NCI-H1092 (cell line): Measurements from ENCODE around the gene ANKS3.

Experiments
- DNase-seq: peaks from one replicate; lab custom pipeline; 2025; lab: John Stamatoyannopoulos, UW

ANKS3 gene

GRCh38 chr16:4684058-4684715, 49.9 kb downstream of the ANKS3 start:
- no peak for DNase-seq

DNA sequence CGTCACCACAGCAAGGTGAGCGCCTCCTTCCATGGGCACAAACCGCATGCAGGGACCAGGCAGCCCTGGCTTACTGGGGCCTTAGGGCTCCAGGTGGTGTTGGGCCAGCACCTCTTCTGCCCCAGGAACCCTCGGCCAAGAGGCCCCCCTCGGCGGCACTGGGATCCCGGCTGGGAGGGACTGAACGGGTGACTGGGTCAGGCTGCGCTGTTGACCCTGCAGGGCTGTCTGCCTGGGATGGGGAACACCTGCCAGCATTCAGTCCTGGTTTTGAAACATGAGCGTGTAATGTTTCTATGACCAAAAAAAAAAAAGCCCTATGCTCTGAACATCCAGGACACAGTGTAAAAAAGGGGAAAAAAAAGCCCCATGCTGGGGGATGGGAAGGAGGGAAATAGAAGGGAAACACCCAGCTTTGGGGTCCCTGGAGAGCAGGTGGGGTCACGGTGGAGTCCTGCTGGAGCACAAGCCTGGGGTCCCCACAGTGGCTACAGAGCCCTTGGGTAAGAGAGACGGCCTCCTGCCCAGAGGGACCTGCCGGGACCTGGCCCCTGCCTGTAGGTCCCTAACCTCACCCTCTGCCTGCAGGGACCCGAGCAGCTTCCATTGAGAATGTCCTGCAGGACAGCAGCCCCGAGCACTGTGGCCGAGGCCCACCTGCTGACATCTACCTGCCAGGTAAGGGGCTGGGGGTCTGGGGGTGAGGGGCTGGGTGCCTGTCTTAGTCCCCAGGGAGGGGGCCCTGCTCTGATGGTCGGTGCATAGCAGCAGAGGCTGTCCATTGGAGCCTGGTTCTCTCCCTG, 50.6 kb downstream of the ANKS3 start:
- no peak for DNase-seq

DNA sequence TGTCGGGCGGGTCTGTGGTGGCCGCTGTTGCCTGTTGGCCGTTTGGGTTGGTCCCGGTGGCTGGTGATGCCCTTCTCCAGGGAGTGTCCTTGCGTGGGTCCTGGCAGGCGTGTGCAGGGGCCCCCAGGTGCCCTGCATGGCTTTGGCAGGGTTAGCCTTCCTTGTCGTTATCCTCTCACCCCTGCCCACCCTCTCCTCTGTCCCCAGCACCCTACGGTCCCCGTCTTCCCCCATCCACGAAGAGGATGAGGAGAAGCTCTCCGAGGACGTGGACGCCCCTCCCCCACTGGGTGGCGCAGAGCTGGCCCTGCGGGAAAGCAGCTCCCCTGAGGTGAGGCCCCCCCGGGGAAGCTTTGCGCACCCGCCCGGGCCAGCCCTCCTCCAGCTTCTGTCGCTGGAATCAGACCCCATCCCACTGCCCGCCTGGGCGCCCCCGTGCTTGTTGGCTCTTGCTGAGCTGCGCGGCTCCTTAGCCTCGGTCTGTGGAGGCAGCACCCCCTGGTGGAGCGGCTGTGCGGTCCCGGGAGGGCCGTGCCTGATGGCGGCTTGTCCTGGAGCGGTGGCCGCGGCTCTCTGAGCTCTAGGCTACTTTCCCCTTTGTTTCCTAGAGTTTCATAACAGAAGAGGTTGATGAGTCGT, 51.3 kb downstream of the ANKS3 start:
- no peak for DNase-seq

- DNase-seq: no peak
Observed at GRCh38 chr16:4682084-4682591, 51.9 kb downstream of the ANKS3 start.

- DNase-seq: no peak
Observed at GRCh38 chr16:4681471-4682083, 52.5 kb downstream of the ANKS3 start.

DNA sequence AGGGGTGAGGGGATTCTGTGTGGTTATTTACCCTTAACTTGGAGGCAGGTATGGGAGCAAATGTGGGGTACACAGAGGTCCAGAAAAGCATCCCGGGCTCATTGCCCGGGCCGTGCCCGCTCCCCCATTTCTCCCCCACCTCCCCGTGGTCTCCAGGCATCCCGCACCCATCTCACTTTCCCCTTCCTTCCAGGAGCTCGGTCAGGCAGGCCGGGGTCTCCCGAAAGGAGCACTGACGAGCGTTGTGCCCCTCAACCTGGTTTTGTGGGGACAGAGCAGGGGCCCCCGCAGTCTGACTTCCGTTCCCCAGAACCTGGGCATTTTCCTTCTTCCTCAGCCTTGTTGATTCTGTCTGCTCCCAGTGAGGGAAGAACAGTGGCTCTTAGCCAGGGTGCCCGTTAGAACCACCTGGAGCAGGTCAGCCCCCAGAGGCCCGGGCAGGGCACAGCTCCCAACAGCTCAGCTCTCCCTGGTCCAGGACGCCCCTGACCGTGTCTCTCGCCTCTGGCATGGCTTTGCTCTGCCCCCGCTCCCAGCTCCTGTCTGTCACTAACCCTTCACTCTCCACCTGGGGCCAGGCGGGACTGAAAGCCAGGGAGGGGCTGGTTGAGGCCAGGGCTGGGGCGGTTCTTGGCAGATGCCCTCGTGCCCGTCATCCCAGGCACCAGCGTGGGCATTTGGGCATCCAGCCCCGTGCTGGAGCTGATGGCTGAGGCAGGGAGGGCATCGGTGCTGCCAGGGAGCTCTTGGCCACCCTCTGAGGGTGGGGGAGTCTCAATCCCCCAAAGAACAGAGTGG, 53.2 kb downstream of the ANKS3 start:
- DNase-seq: no peak

GRCh38 chr16:4679850-4680636, 54.0 kb downstream of the ANKS3 start:
- peak; percentile 35 for DNase-seq

DNA sequence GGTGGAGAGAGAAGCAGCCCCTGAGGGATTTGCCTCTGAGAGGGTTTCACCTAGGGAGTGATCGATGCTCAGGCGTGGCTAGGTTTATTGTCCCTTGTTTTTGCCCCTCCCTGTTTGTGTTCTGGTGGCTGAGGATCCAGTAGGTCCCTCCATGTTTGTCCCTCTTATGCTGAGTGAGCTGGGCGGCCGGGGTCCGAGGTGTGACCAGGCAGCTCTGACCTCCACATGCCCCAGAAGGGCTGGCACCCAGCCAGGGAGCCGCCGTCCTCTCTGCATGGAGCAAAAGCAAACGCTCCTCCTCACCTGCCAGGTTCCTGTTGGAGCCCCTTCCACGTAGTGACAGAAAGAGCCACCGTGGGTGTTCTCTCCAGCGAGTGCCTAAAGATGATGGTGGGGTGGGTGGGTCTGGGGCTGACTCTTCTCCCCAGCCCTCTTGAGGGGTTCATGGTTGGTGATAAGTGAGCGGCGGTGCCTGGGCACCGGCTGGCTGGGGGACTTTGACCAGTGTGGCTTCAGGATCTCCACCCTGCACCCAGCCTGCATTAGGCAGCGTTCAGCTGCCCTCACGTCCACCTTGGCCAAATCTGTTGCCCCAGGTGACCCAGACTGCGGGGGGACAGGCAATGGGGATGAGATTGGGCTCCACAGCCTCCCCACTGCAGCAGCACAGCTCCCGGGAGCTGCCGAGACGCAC, 54.8 kb downstream of the ANKS3 start:
- peak; percentile 53 for DNase-seq

DNA sequence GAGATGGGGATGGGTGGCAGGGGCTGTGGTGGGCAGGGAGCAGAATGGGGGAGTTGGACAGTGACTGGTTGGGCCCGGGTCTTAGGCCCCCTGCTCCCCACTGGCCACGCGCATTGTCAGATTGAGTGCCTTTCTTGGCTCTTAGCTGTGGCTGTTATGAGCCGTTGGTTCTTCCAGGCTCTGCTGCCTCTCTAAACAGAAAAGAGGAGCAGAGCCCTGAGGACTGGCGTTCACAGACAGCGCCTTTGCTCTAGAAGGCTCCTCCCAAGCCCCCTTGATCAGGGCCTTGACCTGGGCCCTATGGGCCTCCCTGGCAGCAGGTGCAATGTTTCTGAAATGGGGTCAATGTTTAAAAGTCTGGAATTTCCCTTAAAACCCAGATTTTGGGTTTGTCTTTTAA, 55.5 kb downstream of the ANKS3 start:
- DNase-seq: peak; percentile 17

DNA sequence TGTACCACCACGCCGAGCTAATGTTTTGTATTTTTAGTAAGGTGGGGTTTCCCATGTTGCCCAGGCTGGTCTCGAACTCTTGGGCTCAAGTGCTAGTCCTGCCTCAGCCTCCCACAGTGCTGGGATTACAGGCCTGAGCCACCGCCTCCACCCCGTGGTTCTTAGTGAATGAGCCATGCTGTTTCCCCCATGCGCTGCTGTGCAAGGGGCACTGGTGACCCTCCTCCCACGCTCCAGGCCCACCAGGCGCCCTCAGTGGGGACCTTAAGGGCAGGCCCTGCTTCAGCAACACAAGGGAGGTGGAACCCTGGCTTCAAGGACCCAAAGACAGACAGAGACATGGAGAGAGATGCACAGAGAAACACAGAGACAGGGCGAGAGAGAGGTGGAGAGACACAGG, 56.1 kb downstream of the ANKS3 start:
- DNase-seq: no peak

DNA sequence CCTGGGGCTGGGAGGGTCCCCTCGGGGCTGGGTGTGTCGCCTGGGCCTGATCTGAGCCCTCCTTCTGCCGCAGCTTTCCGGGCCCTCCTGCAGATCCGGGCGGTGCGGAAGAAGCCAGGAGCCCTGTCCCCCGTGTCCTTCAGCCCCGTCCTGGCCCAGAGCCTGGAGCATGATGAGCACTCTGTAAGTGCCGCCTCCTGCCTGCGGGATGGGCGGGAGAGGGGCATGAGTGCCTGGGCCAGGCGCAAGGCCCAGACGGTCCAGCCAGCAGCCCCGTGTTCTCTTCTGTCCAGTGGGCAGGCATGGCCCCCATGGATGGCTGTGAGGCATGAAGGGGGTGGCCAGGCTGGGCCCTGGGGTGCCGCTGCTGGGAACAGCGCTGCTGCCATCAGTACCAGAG, 56.7 kb downstream of the ANKS3 start:
- no peak for DNase-seq

GRCh38 chr16:4676831-4677230, 57.2 kb downstream of the ANKS3 start:
- DNase-seq: no peak

DNA sequence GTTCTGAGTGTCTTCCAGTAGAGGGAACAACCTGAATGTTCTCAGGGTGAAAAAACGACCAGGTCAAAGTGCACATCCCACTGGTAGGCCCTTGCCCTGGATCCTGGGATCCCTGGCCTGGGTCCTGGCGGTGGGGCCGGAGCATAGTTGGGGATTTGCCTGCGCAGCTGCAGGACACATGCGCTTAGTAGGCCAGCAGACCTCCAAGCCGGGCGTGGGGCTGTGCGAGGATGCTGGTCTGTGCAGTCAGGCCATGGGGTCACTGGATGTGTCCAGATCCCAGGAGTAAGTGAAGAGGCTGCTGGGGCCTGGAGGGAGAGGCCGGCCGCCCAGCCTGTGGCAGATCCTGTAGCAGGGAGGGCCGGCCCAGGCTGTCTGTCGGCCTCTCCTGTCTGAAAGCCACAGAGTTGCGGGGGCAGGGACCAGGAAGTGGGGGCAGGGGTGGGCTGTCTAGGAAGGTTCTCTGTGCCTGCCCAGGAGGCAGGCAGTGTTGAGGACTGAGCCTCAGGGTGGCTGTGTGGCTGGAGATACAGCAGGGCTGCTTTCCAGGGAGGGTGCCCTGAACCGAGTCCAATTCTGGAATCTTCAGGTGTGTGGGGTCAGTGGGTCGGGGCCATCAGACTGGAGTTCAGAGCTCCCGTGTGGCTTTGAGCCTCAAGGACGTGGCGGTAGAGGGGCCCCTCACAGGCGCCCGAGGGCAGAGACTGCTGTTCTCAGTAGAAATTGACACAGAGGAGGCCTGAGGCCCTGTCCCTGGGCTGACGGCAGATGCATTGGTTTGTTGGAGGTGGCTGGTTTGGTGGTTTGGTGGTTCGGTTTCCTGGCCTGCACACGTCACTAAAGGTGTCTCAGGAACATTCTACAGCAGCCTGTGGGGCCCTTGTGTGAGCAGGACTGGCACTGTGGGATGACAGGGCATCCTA, 57.9 kb downstream of the ANKS3 start:
- no peak for DNase-seq

DNA sequence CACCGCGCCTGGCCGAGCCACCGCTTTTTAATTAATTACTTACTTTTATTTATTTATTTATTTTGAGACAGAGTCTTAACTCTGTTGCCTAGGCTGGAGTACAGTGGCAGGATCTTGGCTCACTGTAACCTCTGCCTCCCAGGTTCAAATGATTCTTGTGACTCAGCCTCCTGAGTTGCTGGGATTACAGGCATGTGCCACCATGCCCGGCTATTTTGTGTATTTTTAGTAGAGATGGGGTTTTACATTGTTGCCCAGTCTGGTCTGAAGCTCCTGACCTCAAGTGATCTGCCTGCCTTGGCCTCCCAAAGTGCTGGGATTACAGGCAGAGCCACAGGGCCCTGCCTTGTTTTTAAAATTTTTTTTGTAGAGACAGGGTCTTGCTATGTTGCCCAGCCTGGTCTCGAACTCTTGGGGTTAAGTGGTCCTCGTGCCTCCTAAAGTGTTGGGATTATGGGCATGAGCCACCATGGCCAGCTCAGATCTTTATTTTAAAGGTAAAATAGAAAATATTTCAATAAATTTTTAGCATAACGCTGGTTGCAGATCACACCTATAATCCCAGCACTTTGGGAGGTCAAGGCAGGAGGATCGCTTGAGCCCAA, 59.0 kb downstream of the ANKS3 start:
- DNase-seq: no peak

DNA sequence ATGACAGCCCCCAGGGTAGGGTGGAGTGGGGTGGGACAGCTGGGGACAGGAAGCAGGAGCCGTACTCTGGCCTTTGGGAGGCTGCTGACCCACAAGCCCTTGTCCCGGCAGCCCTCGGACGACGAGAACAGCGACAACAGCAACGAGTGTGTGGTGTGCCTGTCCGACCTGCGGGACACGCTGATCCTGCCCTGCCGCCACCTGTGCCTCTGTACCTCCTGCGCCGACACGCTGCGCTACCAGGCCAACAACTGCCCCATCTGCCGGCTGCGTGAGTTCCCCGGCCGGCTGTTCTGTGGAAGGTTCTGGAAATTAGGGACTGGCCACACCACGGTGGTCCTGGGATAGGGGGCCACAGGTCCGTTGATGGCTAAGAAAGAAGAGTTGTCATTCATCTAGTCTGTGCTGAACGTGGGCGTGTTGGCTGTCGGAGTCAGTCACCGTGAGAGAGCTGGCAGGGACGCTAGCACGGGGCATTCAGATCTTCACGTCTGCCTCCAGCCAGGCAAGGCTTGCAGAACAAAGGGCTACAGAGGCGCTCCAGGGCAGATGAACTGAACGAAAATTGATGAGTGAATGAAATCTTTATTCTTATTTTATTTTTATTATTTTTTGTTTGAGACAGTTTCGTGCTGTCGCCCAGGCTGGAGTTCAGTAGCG, 60.6 kb downstream of the ANKS3 start:
- DNase-seq: no peak

DNA sequence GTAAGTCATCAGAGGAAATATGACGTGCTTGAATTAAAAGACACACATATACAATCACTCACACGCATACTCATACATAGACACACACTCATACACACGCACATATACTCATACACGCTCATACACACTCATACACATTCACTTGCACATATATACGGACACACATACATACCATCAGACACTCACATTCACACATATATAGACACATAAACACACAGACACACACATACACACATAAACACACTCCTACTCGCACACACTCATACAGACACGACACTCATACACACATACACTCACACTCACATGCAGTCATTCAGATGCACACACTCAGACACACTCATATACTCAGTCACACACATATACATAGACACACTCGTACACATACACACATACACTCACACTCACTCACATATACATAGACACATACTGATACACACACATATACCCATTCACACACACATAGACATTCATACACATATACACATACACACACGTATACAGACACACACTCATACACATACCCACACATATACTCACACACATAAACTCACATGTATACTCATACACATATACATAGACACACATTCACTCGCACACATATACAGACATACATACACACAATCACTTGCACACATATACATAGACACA, 65.6 kb downstream of the ANKS3 start:
- DNase-seq: no peak

DNA sequence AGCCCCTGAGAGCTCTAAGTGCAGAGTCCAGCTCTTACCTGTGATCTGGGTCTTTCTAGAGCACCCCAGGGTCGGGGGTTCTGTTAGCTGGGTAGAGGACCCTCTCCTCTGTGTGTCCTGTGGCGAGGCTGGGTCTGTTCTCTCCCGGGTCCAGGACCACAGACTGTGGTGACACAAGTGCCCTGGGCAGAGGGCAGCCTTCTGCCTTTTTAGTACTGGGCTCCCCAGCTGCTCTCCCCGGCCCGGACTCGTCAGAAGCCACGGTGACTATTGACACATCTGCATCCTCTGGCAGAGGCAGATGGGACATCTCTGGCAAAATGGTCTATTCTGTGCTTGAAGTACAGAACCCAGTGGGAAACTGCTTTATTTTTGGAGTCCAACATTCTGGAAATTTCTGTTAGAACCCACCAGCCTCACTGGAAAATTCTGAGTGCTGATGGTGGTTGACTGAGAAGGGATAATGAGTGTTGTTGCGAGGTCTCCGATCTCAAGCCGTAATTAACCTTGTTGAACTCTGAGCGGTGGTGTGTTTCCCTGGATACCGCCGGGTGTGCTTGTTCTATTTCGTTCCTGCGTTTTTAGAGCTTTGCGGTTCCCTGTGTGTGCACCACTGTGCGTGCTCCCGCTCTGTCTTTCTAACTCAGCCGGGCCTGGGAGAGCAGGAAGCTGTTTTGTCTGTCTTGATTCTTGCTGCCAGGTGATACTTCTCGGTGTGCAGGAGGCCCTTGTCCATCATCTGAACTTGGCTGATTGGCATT, 66.7 kb downstream of the ANKS3 start:
- peak; percentile 30 for DNase-seq
